NB4 (cell line): ENCODE measurements around the gene DENND4A.

Source experiments
- DNase-seq: peaks from one replicate; pipeline ENCODE4 v3.0.0; 2010; ENCODE audit warnings: low read depth
- H3K4me3 ChIP-seq: one replicate; pipeline ENCODE4 v1.5.1; 2011; ENCODE audit warnings: mild to moderate bottlenecking, low read depth, low read length, moderate library complexity
- MYC ChIP-seq: IDR thresholded peaks from 2 replicates; pipeline ENCODE4 v1.6.1; 2011; ENCODE audit warnings: low read depth, low read length
- POLR2A ChIP-seq: IDR thresholded peaks from 2 replicates; pipeline ENCODE4 v1.6.1; 2011; ENCODE audit warnings: mild to moderate bottlenecking; ENCODE audit not compliant: insufficient read length; ENCODE audit errors: extremely low read depth
- TF ChIP-seq, protein P1 (sequence below): IDR thresholded peaks from 2 replicates; pipeline ENCODE4 v1.6.1; 2011; ENCODE audit warnings: low read depth, low read length
- TF ChIP-seq, protein P2 (sequence below): IDR thresholded peaks from one replicate; pipeline ENCODE4 v1.5.1; 2012; ENCODE audit warnings: low read depth, low read length

Gene DENND4A

DNA sequence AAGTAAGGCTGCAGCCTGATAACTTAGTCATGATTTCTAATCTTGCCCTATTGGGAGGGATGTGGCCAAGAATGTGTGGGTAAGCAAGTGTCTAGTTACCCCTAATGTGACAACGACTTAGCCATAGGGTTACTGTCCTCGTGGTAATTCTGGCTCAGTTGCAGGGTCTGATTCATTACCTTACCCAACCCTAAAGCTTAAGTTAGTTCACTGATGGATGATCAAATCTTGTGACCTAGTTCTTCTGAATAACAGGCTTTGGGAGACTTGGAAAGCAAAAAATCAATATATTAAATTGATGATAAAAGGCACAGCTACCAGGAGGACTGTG, 179.5 kb downstream of the DENND4A start:
- DNase-seq, result no peak
- H3K4me3 ChIP-seq, result no peak overlapping the region
- TF ChIP-seq, protein P1, sequence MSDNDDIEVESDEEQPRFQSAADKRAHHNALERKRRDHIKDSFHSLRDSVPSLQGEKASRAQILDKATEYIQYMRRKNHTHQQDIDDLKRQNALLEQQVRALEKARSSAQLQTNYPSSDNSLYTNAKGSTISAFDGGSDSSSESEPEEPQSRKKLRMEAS, result no peak
- TF ChIP-seq POLR2A (no peak), MYC (no peak)
- TF ChIP-seq, protein P2, sequence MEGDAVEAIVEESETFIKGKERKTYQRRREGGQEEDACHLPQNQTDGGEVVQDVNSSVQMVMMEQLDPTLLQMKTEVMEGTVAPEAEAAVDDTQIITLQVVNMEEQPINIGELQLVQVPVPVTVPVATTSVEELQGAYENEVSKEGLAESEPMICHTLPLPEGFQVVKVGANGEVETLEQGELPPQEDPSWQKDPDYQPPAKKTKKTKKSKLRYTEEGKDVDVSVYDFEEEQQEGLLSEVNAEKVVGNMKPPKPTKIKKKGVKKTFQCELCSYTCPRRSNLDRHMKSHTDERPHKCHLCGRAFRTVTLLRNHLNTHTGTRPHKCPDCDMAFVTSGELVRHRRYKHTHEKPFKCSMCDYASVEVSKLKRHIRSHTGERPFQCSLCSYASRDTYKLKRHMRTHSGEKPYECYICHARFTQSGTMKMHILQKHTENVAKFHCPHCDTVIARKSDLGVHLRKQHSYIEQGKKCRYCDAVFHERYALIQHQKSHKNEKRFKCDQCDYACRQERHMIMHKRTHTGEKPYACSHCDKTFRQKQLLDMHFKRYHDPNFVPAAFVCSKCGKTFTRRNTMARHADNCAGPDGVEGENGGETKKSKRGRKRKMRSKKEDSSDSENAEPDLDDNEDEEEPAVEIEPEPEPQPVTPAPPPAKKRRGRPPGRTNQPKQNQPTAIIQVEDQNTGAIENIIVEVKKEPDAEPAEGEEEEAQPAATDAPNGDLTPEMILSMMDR, result no peak

DNA sequence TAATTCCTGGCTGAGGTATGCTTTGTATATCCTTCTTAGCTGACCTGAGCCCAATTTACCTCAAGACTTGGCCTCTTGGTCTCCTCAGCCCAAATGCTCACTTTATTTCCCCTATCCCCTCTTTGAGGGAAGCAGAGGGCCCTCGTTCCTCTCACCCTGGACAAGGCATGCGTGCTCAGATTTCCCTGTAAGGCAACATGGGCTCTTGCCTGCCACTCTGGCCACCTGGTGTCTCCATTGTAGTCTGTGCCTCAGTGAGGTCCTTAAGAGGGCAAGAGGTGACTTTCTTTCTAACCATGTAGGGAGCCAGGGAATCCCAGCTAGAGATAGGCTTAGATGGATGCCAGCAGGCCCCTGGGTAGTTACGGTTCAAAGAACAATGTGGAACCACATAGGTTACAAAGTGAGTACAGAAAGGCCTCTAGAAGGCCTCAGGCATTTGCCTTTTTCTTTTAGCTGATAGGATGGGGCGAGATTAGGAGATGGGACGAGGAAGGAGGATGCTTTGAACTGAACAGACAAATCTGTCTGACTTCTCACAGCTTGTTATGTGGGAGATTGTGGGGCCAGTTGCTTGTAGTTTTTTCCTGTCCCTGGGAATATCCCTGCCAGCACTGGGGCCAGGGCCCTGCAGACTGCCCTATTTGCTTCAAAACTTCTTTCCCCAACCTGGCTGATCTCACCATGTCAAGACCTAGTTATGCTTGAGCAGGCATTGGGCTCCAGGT, 180.0 kb downstream of the DENND4A start:
- TF ChIP-seq POLR2A (no peak), MYC (no peak)
- TF ChIP-seq, protein P2, result no peak
- TF ChIP-seq, protein P1, result no peak
- DNase-seq, result no peak
- H3K4me3 ChIP-seq, result peak overlapping the region; percentile 69

DNA sequence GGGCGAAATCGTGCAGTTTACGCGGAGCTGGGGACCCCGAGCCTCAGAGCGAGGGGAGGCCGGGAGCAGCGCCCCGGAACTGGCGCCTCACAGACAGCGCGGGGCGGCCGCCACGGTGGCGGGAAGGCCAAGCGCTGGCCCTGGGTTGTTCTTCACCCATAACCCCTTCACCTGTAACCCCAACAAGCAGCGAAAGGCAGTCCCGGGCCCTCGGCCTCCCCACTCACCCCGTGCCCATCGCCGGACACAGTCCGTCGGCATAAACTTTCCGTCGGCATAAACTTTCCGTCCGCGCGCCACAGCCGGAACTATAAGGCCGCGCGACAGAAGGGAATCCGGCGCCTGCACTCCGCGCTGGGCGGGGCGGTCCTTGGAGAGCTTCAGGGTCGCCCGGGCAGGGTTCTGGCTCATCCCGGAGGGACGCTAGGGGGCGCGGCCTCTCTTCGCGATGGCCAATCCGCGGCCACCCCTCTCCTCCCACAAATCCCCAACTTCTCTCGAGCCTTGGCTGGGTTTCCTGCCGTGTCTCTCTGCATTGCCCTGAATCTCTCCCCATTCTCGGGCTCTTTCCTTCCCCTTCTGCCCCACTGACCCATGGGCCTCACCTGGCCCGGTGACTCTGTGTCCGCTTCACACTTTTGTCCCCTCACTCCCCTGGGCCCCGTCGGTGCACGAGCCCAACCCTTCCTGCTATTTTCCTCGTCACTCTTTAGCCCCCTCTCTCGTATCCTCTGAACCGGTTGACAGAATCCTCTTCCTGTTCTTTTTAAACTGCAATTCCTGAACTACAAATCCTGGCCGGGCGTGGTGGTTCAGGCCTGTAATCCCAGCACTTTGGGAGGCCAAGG, 181.0 kb downstream of the DENND4A start, which contains the start of gene INTS14:
INTS14 (minus strand) TSS at position 261 of the 848 bp plus-strand sequence. CDS start 3,751 bp downstream, outside the sequence.
- peak; percentile 97 for DNase-seq
- TF ChIP-seq, protein P2, result peak; percentile 23
- TF ChIP-seq POLR2A (peak; percentile 83), MYC (peak; percentile 82)
- TF ChIP-seq, protein P1, result peak; percentile 71
- peak within 1 kb of the TSS; percentile 99 for H3K4me3 ChIP-seq
